Stomach (tissue), 4 donors: ENCODE results near the gene ZNF749.

Experiments used
- EP300 ChIP-seq: sonication (generic); formaldehyde crosslinking; IDR thresholded peaks from one replicate; pipeline ENCODE4 v1.6.1; 2017; ENCODE audit warnings: antibody characterized with exemption
- POLR2A ChIP-seq, 4 donors: fragments of 450-650 bp; IDR thresholded peaks; one replicate each; pipeline ENCODE4 v1.6.1; 2016; ENCODE audit warnings: antibody characterized with exemption in 4 of 4, control low read depth in 2 of 4, mild to moderate bottlenecking in 1 of 4, moderate library complexity in 1 of 4
- POLR2AphosphoS5 ChIP-seq, 3 donors: sonication (generic); formaldehyde crosslinking; IDR thresholded peaks; one replicate each; pipeline ENCODE4 v1.6.1; 2016; ENCODE audit warnings: antibody characterized with exemption in 3 of 3
- TF ChIP-seq, protein P1 (sequence below), 7 experiments: fragments of 450-650 bp in 4 of 7; fragments of 200-600 bp in 3 of 7; sonication (generic) in 3 of 7; IDR thresholded peaks; one replicate each; pipeline ENCODE4 v1.5.1; 2016 to 2019; ENCODE audit warnings: antibody characterized with exemption in 7 of 7, control low read depth in 2 of 7, mild to moderate bottlenecking in 1 of 7

DNA sequence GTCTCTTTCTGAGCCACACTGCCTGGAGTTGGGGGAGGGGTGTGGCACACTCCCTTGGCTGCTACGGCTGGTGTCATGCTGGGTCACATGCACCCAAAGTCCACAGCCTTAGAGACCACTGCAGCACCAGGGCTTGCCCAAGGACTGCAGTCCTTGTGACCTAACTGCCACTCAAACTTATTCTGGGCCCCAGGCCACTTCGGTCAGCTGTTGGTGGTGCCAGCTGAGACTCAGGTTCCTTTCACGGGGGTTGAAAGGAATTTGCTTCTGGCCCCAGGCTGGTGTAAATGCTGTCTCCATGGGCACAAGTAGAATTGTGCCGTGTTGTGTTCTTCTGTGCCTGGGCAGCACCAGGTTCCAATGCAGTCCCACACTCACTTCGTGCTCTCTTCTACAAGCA is 31.4 kb downstream of the ZNF749 start:
- TF ChIP-seq, protein P1, sequence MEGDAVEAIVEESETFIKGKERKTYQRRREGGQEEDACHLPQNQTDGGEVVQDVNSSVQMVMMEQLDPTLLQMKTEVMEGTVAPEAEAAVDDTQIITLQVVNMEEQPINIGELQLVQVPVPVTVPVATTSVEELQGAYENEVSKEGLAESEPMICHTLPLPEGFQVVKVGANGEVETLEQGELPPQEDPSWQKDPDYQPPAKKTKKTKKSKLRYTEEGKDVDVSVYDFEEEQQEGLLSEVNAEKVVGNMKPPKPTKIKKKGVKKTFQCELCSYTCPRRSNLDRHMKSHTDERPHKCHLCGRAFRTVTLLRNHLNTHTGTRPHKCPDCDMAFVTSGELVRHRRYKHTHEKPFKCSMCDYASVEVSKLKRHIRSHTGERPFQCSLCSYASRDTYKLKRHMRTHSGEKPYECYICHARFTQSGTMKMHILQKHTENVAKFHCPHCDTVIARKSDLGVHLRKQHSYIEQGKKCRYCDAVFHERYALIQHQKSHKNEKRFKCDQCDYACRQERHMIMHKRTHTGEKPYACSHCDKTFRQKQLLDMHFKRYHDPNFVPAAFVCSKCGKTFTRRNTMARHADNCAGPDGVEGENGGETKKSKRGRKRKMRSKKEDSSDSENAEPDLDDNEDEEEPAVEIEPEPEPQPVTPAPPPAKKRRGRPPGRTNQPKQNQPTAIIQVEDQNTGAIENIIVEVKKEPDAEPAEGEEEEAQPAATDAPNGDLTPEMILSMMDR (IDR thresholded peaks at IDR 0.05), result no peak
- TF ChIP-seq EP300 (no peak), POLR2A (IDR thresholded peaks at IDR 0.05) (no peak), POLR2AphosphoS5 (IDR thresholded peaks at IDR 0.05) (no peak)
